NT2/D1 (cell line): ENCODE data around the gene LRMDA.

Experiments
- SUZ12 ChIP-seq: IDR thresholded peaks from 2 replicates; pipeline ENCODE4 v1.6.1; 2011; ENCODE audit not compliant: insufficient read length, insufficient read depth; ENCODE audit errors: extremely low read depth
- YY1 ChIP-seq: IDR thresholded peaks from 2 replicates; pipeline ENCODE4 v1.6.1; 2011; ENCODE audit not compliant: insufficient read length, insufficient read depth
- ZNF274 ChIP-seq: IDR thresholded peaks from 2 replicates; pipeline ENCODE4 v1.6.1; 2011; ENCODE audit warnings: mild to moderate bottlenecking, low read depth, low read length

DNA sequence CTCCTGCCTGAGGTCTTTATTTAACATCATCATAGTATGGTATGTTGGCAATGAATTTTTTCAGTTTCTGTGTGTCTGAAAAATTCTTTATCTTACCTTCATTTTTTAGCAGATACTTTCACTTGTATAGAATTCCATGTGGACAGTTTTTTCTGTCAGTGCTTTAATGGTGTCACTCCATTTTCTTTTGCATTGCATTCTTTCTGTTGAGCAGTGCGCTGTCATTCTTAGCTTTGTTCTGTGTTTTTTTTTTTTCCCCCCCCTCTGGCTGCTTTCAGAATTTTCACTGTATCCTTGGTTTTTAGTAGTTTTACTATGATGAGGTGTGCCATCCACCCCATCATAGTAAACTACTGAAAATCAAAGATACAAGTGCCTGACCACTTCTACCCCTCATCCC, 120.7 kb downstream of the LRMDA start:
- no peak for TF ChIP-seq ZNF274
- TF ChIP-seq SUZ12 = no peak
- TF ChIP-seq YY1 = no peak
